Adrenal gland (tissue), 5 donors: ENCODE measurements around the gene SVIP.

Source experiments
- POLR2A ChIP-seq, 2 donors: fragments of 450-650 bp; IDR thresholded peaks; one replicate each; pipeline ENCODE4 v1.6.1; 2017; ENCODE audit warnings: antibody characterized with exemption in 2 of 2, mild to moderate bottlenecking in 2 of 2, moderate library complexity in 1 of 2
- TF ChIP-seq, protein P1 (sequence below), 6 experiments: fragments of 450-650 bp in 4 of 6; fragments of 200-600 bp in 2 of 6; sonication (generic) in 1 of 6; IDR thresholded peaks; 1 replicate in 5 of 6; 2 replicates in 1 of 6; pipeline versions ENCODE4 v1.5.1 to v1.8.0; 2016 to 2021; ENCODE audit warnings: antibody characterized with exemption in 6 of 6, mild to moderate bottlenecking in 2 of 6, moderate library complexity in 1 of 6
- donor health status: DM: no; HTN: no; CAD: no.

DNA sequence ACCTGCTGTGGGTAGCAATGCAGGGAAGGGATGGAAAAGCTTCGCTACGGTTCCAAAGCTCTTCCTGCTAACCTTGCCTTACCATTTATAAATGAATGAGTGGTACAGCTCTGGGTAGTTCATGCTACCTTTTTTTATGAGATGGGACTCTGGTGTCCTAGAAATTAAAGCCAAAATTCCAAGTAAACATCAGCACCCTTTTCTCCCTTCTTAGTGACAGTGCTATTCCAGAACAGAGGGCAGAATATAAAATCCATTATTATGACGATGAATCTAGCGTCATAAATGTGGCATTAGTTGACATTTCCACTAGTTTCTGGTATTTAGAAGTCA is 447 bp upstream of the SVIP start:
- TF ChIP-seq, protein P1, sequence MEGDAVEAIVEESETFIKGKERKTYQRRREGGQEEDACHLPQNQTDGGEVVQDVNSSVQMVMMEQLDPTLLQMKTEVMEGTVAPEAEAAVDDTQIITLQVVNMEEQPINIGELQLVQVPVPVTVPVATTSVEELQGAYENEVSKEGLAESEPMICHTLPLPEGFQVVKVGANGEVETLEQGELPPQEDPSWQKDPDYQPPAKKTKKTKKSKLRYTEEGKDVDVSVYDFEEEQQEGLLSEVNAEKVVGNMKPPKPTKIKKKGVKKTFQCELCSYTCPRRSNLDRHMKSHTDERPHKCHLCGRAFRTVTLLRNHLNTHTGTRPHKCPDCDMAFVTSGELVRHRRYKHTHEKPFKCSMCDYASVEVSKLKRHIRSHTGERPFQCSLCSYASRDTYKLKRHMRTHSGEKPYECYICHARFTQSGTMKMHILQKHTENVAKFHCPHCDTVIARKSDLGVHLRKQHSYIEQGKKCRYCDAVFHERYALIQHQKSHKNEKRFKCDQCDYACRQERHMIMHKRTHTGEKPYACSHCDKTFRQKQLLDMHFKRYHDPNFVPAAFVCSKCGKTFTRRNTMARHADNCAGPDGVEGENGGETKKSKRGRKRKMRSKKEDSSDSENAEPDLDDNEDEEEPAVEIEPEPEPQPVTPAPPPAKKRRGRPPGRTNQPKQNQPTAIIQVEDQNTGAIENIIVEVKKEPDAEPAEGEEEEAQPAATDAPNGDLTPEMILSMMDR (IDR thresholded peaks at IDR 0.05), result no peak
- no peak for TF ChIP-seq POLR2A (IDR thresholded peaks at IDR 0.05)
